ENCODE results near the gene DLX5.

The DLX5 gene

DNA sequence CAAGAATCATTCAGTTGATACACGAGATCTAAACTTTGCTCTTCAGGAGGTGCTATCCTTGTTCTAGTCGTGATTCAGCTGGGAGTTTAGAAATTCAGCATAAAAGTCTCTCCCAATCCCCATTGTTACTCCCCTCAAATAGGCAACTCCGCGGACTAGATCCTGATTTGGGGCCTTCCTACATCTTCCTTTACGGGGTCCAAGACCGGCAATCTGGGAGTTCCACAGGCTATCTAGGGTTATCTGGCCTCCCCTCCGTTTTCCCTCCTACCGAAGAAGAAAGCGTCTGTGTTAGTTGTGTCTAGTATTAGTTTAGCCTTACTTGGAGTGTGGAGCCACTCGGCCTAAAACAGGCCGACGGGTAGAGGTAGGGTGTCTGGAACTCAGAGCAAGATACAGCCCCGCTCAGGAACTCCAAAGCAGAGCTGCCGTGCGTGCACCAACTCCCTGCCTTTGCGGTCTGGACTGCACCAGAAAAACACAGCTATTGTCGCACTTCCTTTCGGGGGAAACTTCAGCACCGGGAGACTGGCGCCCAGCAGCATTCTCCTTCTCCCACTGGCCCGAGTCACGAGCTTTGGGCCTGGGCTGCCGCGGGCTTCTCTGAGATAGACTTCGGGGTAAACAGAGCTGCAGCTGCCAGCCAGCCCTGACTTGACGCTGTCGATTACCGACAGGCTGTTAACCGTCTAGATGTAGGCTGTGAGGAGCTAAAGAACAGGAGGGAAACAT, 1.5 kb upstream of the DLX5 start:
- Histone ChIP-seq H3K9ac (ENCODE audit: low read length) (no peak overlapping the region), H3K4me1 (ENCODE audit: control insufficient read depth, insufficient read depth, low read length) (peaks cover 59% of the 10 kb centered on the region), H3K9me3 (ENCODE audit: control insufficient read depth, insufficient read depth, low read depth, low read length) (no peaks in the 10 kb centered on the region), H3K27me3 (ENCODE audit: control insufficient read depth, insufficient read depth, low read length) (peaks cover 90% of the 10 kb centered on the region), H3K4me3 (ENCODE audit: low read depth, low read length) (peak overlapping the region; percentile 24), H3K27ac (ENCODE audit: low read depth, low read length) (no peak overlapping the region), H3K36me3 (ENCODE audit: control insufficient read depth, insufficient read depth, low read length) (no peaks in the 10 kb centered on the region)

DNA sequence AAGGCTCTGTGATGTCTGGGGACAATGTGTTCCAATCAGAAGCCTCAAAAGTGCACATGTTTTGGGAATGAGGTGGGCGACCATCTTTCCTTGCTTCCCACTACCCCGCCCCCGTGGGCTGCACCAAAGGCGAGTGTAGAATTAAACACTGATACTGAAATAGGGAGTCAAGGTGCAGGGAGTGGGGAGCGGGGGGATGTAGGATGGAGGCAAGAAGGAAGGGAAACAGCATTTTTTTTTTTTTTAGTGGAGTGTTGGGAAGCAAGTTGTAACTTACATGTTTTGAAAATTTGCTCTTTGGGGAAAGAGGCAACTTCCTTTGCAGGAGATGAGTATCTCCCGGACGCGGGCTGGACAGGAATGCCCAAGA, 484 bp upstream of the DLX5 start:
- Histone ChIP-seq H3K27me3 (ENCODE audit: control insufficient read depth, insufficient read depth, low read length) (peaks cover 91% of the 10 kb centered on the region), H3K36me3 (ENCODE audit: control insufficient read depth, insufficient read depth, low read length) (no peaks in the 10 kb centered on the region), H3K4me3 (ENCODE audit: low read depth, low read length) (peak overlapping the region; percentile 61), H3K4me1 (ENCODE audit: control insufficient read depth, insufficient read depth, low read length) (peaks cover 66% of the 10 kb centered on the region), H3K9me3 (ENCODE audit: control insufficient read depth, insufficient read depth, low read depth, low read length) (no peaks in the 10 kb centered on the region), H3K27ac (ENCODE audit: low read depth, low read length) (no peak overlapping the region), H3K9ac (ENCODE audit: low read length) (no peak overlapping the region)

DNA sequence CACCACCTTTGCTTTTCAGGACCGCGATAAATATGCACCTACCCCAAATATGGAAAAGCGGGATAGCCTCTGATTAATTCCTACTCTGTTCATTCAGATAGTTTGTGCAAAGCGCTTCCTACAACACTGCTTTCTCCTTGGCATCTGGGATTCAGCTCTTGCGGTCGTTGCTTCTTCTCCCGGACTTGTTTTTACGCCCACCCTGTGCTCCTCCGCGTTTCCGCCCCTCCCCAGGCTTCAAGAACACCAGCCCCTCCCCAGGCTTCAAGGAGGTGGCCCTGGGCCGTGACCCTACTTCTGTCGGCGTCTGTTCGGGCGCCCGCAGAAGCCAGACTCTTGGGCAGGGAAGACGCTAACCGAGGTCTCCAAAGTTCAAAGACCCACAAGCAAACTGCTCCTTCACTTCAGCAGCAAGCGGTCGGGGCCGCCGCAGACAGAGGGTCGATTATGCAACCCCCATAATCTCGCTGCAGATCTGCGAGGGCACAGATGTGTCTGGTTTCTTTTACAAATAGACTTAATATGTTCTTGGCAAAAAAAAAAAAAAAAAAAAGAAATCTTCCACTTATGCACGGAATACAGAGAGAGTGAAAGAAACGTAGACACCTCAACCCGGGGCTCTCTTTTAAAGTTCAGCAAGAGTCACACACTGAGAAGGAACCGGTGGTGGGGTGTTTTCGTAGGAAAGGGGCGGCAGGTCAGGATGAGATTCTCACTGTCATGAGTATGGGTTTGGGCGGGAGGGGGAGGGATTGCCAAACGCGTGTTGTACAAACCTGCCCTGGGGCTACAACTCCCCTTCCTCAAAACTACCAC, 1.9 kb downstream of the DLX5 start:
- peak overlapping the region; percentile 54 for H3K4me3 ChIP-seq (ENCODE audit: low read depth, low read length)
- no peak overlapping the region for H3K9ac ChIP-seq (ENCODE audit: low read length)
- H3K9me3 ChIP-seq (ENCODE audit: control insufficient read depth, insufficient read depth, low read depth, low read length), result no peaks in the 10 kb centered on the region
- no peaks in the 10 kb centered on the region for H3K36me3 ChIP-seq (ENCODE audit: control insufficient read depth, insufficient read depth, low read length)
- H3K27ac ChIP-seq (ENCODE audit: low read depth, low read length), result no peak overlapping the region
- peaks cover 100% of the 10 kb centered on the region for H3K27me3 ChIP-seq (ENCODE audit: control insufficient read depth, insufficient read depth, low read length)
- H3K4me1 ChIP-seq (ENCODE audit: control insufficient read depth, insufficient read depth, low read length), result peaks cover 73% of the 10 kb centered on the region

DNA sequence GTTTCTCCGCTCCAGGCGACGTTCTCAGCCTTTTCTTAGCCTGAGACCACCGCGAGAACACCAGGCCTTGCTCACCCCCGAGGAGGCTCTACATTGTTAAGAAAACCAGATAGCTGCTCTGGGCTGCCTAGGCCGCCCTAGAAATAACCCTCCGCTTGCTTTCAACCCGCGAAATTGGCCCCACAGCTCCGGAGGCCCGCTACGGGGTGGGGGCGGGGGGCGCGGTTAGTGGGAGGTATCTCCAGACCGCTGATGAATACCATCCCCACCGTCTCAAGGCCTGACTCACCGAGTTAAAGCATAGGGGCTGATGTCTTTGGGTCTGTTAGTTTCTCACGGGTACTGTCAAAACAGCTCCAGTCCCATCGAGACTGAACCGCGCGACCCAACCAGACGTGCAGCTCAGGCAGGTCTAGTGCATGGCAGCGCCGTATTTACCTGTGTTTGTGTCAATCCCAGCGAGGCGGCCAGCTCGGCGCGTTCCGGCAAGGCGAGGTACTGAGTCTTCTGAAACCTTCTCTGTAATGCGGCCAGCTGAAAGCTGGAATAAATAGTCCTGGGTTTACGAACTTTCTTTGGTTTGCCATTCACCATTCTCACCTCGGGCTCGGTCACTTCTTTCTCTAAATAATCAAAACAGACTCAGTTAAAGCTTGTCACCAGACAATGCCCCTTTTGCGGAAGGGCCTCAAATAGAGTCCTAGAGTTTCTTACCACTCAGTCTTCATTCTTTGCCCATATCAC, 2.7 kb downstream of the DLX5 start:
- no peaks in the 10 kb centered on the region for H3K9me3 ChIP-seq (ENCODE audit: control insufficient read depth, insufficient read depth, low read depth, low read length)
- H3K27ac ChIP-seq (ENCODE audit: low read depth, low read length), result no peak overlapping the region
- H3K9ac ChIP-seq (ENCODE audit: low read length), result no peak overlapping the region
- H3K36me3 ChIP-seq (ENCODE audit: control insufficient read depth, insufficient read depth, low read length), result no peaks in the 10 kb centered on the region
- H3K27me3 ChIP-seq (ENCODE audit: control insufficient read depth, insufficient read depth, low read length), result peaks cover 100% of the 10 kb centered on the region
- H3K4me1 ChIP-seq (ENCODE audit: control insufficient read depth, insufficient read depth, low read length), result peaks cover 74% of the 10 kb centered on the region
- H3K4me3 ChIP-seq (ENCODE audit: low read depth, low read length), result peak overlapping the region; percentile 54

DNA sequence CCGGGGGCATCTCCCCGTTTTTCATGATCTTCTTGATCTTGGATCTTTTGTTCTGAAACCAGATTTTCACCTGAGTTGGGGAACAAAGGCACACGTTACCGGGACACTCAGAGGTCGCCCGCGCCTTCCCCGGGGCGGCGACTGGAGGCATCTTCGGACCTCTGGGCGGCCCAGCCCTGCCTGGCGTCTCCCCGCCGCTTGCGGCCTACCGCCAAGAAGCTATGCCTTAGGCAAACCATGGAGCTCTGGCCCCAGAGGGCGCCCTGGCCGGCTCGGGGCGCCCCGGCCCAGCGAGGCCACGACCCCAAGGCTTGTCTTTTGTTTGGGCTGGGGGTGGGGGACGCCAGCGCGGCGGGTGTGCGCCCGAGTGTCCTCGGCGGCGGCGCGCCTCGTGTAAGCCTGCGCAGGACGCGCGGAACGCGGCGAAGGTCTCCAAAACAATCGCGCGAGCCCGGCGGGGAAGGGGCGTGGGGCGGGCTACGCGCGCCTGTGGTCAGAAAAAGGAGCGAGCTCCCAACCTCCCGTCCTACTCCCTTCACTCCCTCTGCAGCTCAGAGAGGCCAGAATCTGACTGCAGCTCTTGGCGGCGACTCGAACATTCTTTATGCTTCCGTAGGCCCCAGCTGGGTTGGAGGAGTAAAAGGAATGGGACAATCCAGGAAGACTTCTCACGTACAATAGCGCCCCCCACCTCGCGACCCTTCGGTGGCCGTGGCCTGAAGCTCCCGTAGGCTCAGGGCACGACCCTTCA, 3.5 kb downstream of the DLX5 start:
- Histone ChIP-seq H3K27ac (ENCODE audit: low read depth, low read length) (no peak overlapping the region), H3K9me3 (ENCODE audit: control insufficient read depth, insufficient read depth, low read depth, low read length) (no peaks in the 10 kb centered on the region), H3K36me3 (ENCODE audit: control insufficient read depth, insufficient read depth, low read length) (no peaks in the 10 kb centered on the region), H3K4me1 (ENCODE audit: control insufficient read depth, insufficient read depth, low read length) (peaks cover 72% of the 10 kb centered on the region), H3K4me3 (ENCODE audit: low read depth, low read length) (peak overlapping the region; percentile 54), H3K9ac (ENCODE audit: low read length) (no peak overlapping the region), H3K27me3 (ENCODE audit: control insufficient read depth, insufficient read depth, low read length) (peaks cover 100% of the 10 kb centered on the region)

DNA sequence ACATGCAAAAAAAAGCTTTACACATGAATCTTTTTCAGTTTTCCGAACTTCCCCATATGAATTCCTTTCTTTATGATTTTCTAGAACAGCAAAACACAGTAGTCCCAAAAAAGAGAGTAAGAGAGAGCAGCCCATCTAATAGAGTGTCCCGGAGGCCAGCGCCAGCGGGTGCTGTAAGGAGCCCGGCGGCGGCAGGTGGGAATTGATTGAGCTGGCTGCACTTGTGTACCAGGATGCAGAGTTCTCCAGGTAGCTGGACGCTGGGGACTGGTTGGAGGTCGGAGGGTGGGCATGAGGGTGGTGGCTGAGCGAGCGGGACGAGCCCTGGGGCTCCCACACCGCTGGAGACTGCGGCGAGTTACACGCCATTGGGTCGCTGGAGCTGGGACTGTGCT, 4.0 kb downstream of the DLX5 start:
- no peaks in the 10 kb centered on the region for H3K9me3 ChIP-seq (ENCODE audit: control insufficient read depth, insufficient read depth, low read depth, low read length)
- H3K36me3 ChIP-seq (ENCODE audit: control insufficient read depth, insufficient read depth, low read length), result no peaks in the 10 kb centered on the region
- H3K4me1 ChIP-seq (ENCODE audit: control insufficient read depth, insufficient read depth, low read length), result peaks cover 67% of the 10 kb centered on the region
- no peak overlapping the region for H3K27ac ChIP-seq (ENCODE audit: low read depth, low read length)
- peak overlapping the region; percentile 54 for H3K4me3 ChIP-seq (ENCODE audit: low read depth, low read length)
- H3K9ac ChIP-seq (ENCODE audit: low read length), result no peak overlapping the region
- peaks cover 100% of the 10 kb centered on the region for H3K27me3 ChIP-seq (ENCODE audit: control insufficient read depth, insufficient read depth, low read length)

DNA sequence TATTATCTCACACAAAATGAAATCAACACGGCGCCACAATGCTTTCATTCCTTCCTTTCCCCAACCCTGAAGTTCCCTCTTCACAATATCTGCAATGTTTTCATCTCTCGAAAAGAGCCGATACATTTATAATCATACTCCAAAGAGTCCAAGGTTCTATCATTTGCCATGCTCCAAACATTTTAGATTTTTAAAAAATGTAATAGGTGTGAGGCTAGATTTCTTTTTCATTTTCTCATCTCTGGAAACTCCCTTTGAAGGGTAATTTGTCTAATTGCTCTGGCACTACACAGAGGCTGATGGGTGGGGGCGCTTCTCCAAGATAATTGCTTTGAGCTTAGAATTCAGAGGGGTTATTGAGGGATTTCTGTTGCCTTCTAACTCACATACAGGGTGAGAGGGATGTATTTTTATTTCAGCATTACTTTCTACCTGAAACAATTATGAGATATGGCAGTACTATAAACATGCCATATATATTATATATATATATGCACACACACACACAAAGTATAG, 4.9 kb downstream of the DLX5 start:
- Histone ChIP-seq H3K27ac (ENCODE audit: low read depth, low read length) (no peak overlapping the region), H3K9me3 (ENCODE audit: control insufficient read depth, insufficient read depth, low read depth, low read length) (no peaks in the 10 kb centered on the region), H3K27me3 (ENCODE audit: control insufficient read depth, insufficient read depth, low read length) (peaks cover 100% of the 10 kb centered on the region), H3K36me3 (ENCODE audit: control insufficient read depth, insufficient read depth, low read length) (no peaks in the 10 kb centered on the region), H3K4me3 (ENCODE audit: low read depth, low read length) (no peak overlapping the region), H3K4me1 (ENCODE audit: control insufficient read depth, insufficient read depth, low read length) (peaks cover 58% of the 10 kb centered on the region), H3K9ac (ENCODE audit: low read length) (no peak overlapping the region)

DNA sequence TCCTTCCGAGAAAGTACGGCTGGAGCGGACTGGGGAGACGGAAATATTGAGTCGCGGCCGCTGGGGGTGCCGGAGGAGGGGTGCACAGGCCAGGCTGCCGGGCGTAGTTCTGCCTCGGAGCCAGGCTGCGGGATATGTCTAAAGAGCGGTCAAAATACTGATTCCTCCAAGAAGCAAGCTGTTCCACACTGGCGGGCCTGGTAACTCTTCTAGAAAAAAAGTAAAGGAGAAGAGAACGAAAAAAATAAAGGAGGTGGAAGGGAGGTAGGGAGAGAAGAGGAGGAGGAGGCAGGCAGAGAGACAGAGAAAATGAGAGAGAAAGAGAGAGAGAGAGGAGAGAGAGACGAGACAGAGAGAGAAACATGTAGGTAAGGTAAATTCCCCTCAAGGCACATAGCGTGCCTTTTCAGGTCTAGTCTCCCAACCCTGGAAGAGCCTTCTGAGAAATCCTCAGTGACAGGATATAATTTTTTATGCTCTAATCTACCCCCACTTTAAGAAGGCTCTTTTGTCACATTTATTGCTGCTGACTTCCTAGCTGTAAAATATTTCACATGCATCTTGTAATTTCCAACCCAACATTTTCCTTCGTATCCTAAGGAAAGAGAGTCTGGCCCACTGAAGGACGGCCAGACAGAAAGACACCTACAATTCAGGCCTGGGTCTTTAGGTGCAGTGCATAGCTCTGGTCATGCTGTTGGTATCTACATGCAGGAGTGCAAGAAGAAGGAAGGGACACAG, 5.7 kb downstream of the DLX5 start:
- no peak overlapping the region for H3K27ac ChIP-seq (ENCODE audit: low read depth, low read length)
- H3K4me3 ChIP-seq (ENCODE audit: low read depth, low read length), result no peak overlapping the region
- H3K9me3 ChIP-seq (ENCODE audit: control insufficient read depth, insufficient read depth, low read depth, low read length), result no peaks in the 10 kb centered on the region
- no peak overlapping the region for H3K9ac ChIP-seq (ENCODE audit: low read length)
- peaks cover 100% of the 10 kb centered on the region for H3K27me3 ChIP-seq (ENCODE audit: control insufficient read depth, insufficient read depth, low read length)
- peaks cover 50% of the 10 kb centered on the region for H3K4me1 ChIP-seq (ENCODE audit: control insufficient read depth, insufficient read depth, low read length)
- no peaks in the 10 kb centered on the region for H3K36me3 ChIP-seq (ENCODE audit: control insufficient read depth, insufficient read depth, low read length)

DNA sequence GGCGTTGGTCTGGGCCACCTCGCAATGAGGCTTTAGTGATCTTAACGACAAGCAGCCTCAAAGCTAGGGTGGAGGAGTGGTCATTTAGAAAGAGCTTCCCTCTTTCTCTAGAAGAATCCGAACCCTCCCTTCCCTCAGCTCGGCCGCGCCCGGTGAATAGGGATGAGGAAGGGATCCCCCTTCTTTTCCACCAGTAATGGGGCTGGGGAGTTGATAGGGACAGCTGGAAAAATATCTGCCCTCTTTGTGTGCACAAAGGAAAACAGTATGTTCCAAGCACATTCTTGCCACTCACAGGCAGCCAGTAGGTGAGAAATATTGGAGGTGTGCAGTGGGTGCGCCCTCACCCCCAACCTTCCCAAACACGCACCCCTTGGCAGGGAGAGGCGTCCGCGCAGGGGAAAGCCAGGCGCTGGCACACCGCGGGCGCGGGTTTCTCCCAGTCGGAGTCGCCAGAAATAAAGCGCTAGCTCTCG, 6.5 kb downstream of the DLX5 start:
- Histone ChIP-seq H3K36me3 (ENCODE audit: control insufficient read depth, insufficient read depth, low read length) (no peaks in the 10 kb centered on the region), H3K4me3 (ENCODE audit: low read depth, low read length) (no peak overlapping the region), H3K4me1 (ENCODE audit: control insufficient read depth, insufficient read depth, low read length) (peaks cover 45% of the 10 kb centered on the region), H3K27ac (ENCODE audit: low read depth, low read length) (no peak overlapping the region), H3K9ac (ENCODE audit: low read length) (no peak overlapping the region), H3K9me3 (ENCODE audit: control insufficient read depth, insufficient read depth, low read depth, low read length) (no peaks in the 10 kb centered on the region), H3K27me3 (ENCODE audit: control insufficient read depth, insufficient read depth, low read length) (peaks cover 100% of the 10 kb centered on the region)
